Endothelial cell of umbilical vein (primary cell): ENCODE data around the gene NMD3. TPM values are rescaled to one million over a fixed set of nuclear protein-coding genes. Genes with fewer than 3 reads are reported as not detected.

Source experiments
- BruUV-seq: library from RNA; stranded (reverse); fragments of 400-500 nt; replicated peaks from 2 replicates; lab custom pipeline; 2021; lab: Mats Ljungman, UMichigan
- CTCF ChIA-PET: fragments of 300-600, 350-600 bp; sonication (Branson Sonifier 250); formaldehyde crosslinking; loops from one replicate; lab custom pipeline; 2021; ENCODE audit warnings: antibody characterized with exemption, inconsistent platforms; lab: Charles Lee
- POLR2A ChIA-PET: fragments of 300-600, 350-600 bp; sonication (Branson Sonifier 250); formaldehyde crosslinking; loops from one replicate; lab custom pipeline; 2021; ENCODE audit warnings: antibody characterized with exemption, inconsistent platforms; lab: Charles Lee
- DNase-seq: peaks from one replicate; pipeline ENCODE4 v3.0.0-alpha.2; 2011; ENCODE audit warnings: low read depth, low spot score
- FAIRE-seq: peaks from 2 replicates; lab custom pipeline; 2011; peaks lifted over from hg19 to GRCh38; lab: Jason Lieb, UNC
- H2AFZ ChIP-seq: 2 replicates; pipeline ENCODE4 v1.6.0; 2012; ENCODE audit warnings: low read depth, low read length, control low read depth, inconsistent platforms
- H3K27ac ChIP-seq: 2 replicates; pipeline ENCODE4 v1.5.1; 2011; ENCODE audit warnings: low read depth, mild to moderate bottlenecking, control low read depth, low read length, moderate library complexity; ENCODE audit not compliant: insufficient read depth
- H3K27me3 ChIP-seq, 2 experiments: 2 replicates each; pipeline versions ENCODE4 v1.6.0 to v1.6.1; 2011; ENCODE audit warnings: low read length in 2 of 2, mixed read lengths in 1 of 2; ENCODE audit not compliant: control insufficient read depth in 2 of 2, insufficient read depth in 2 of 2
- H3K36me3 ChIP-seq, 2 experiments: 2 replicates in 1 of 2; 3 replicates in 1 of 2; pipeline ENCODE4 v1.5.1; 2011; ENCODE audit warnings: low read length in 2 of 2, mild to moderate bottlenecking in 1 of 2, moderate library complexity in 1 of 2; ENCODE audit not compliant: control insufficient read depth in 2 of 2, insufficient read depth in 2 of 2; ENCODE audit errors: extremely low read depth in 1 of 2
- H3K4me1 ChIP-seq: 3 replicates; pipeline ENCODE4 v1.5.1; 2011; ENCODE audit warnings: mild to moderate bottlenecking, low read length; ENCODE audit not compliant: control insufficient read depth, insufficient read depth; ENCODE audit errors: extremely low read depth
- H3K4me2 ChIP-seq: 2 replicates; pipeline ENCODE4 v1.6.1; 2011; ENCODE audit warnings: low read length, control low read depth, mixed read lengths; ENCODE audit not compliant: insufficient read depth
- H3K4me3 ChIP-seq, 3 experiments: fragments of 200-600 bp in 1 of 3; sonication (generic), shearing (Covaris generic) in 1 of 3; replicated peaks in 1 of 3; 2 replicates each; pipeline ENCODE4 v1.5.1; 2011 to 2016; ENCODE audit warnings: control low read depth in 3 of 3, low read length in 3 of 3, mild to moderate bottlenecking in 2 of 3, inconsistent platforms in 1 of 3, low read depth in 1 of 3, moderate library complexity in 1 of 3; ENCODE audit not compliant: insufficient read depth in 1 of 3
- H3K79me2 ChIP-seq: 2 replicates; pipeline ENCODE4 v1.6.0; 2012; ENCODE audit warnings: low read length, inconsistent platforms; ENCODE audit not compliant: control insufficient read depth, insufficient read depth
- H3K9ac ChIP-seq: replicated peaks from 2 replicates; pipeline ENCODE3; 2011; ENCODE audit warnings: low read length, control low read depth; ENCODE audit not compliant: insufficient read depth; ENCODE audit errors: extremely low read depth
- H3K9me1 ChIP-seq: replicated peaks from 3 replicates; pipeline ENCODE4 v1.6.0; 2011; ENCODE audit warnings: mild to moderate bottlenecking, low read length; ENCODE audit not compliant: control insufficient read depth, insufficient read depth; ENCODE audit errors: extremely low read depth
- H3K9me3 ChIP-seq: replicated peaks from 2 replicates; pipeline ENCODE4 v1.5.1; 2012; ENCODE audit warnings: low read length, inconsistent platforms; ENCODE audit not compliant: control insufficient read depth, insufficient read depth
- H4K20me1 ChIP-seq: replicated peaks from 2 replicates; pipeline ENCODE3; 2011; ENCODE audit warnings: mild to moderate bottlenecking, low read length; ENCODE audit not compliant: control insufficient read depth, insufficient read depth; ENCODE audit errors: extremely low read depth
- CTCF ChIP-seq, 2 donors: IDR thresholded peaks; 1 replicate in 1 of 2; 2 replicates in 1 of 2; pipeline ENCODE4 v1.5.1; 2011; ENCODE audit warnings: low read length in 2 of 2, mild to moderate bottlenecking in 2 of 2, moderate library complexity in 2 of 2, control low read depth in 1 of 2, inconsistent platforms in 1 of 2, low read depth in 1 of 2; ENCODE audit not compliant: insufficient read depth in 1 of 2; ENCODE audit errors: extremely low read depth in 1 of 2
- EZH2 ChIP-seq: IDR thresholded peaks from 2 replicates; pipeline ENCODE4 v1.6.1; 2012; ENCODE audit warnings: borderline replicate concordance, low read depth, mild to moderate bottlenecking, moderate library complexity, low read length, inconsistent platforms; ENCODE audit not compliant: severe bottlenecking
- FOS ChIP-seq: IDR thresholded peaks from 2 replicates; pipeline ENCODE4 v1.6.1; 2011; ENCODE audit warnings: mild to moderate bottlenecking, low read length, moderate library complexity, borderline replicate concordance; ENCODE audit not compliant: insufficient read depth
- GATA2 ChIP-seq: IDR thresholded peaks from 2 replicates; pipeline ENCODE4 v1.7.0; 2011; ENCODE audit warnings: low read depth, mild to moderate bottlenecking, moderate library complexity, mixed read lengths, low read length; ENCODE audit not compliant: insufficient read length, insufficient read depth
- JUN ChIP-seq: IDR thresholded peaks from 2 replicates; pipeline ENCODE4 v1.6.1; 2011; ENCODE audit warnings: borderline replicate concordance, low read depth; ENCODE audit not compliant: insufficient read length, insufficient read depth
- MAX ChIP-seq: IDR thresholded peaks from 2 replicates; pipeline ENCODE4 v1.6.1; 2011; ENCODE audit not compliant: insufficient read depth, insufficient read length
- MYC ChIP-seq: IDR thresholded peaks from one replicate; pipeline ENCODE4 v1.6.1; 2011; ENCODE audit warnings: mild to moderate bottlenecking, low read depth, low read length
- POLR2A ChIP-seq: IDR thresholded peaks from 2 replicates; pipeline ENCODE4 v1.6.1; 2012; ENCODE audit warnings: low read depth, mild to moderate bottlenecking, control low read depth, low read length
- POLR2AphosphoS5 ChIP-seq: IDR thresholded peaks from 2 replicates; pipeline ENCODE4 v1.6.1; 2012; ENCODE audit warnings: low read depth, mild to moderate bottlenecking, control low read depth, low read length, moderate library complexity; ENCODE audit not compliant: insufficient read depth
- dilution Hi-C: fragments of 300-500 bp; cut with MboI; formaldehyde crosslinking; loops from one replicate; pipeline ENCODE4 v1.15.0; 2019; ENCODE audit warnings: low sequenced_read_pairs; ENCODE audit not compliant: extremely low pct_ligation_motif_present
- intact Hi-C: fragments of 100-400 bp; cut with micrococcal nuclease; formaldehyde crosslinking; loops from one replicate; pipeline ENCODE4 v1.10.0; 2022
- polyA plus RNA-seq, 4 experiments: library from polyadenylated mRNA; depleted of rRNA in 3 of 4; stranded (reverse) in 3 of 4; unstranded in 1 of 4; fragments of >200 nt; gene quantifications; 2 replicates each; pipeline versions ENCODE4 v1.2.1 to v1.2.3, GENCODE V29; 2011 to 2012; ENCODE audit warnings: missing spikeins in 1 of 4
- total RNA-seq: library from RNA; stranded (reverse); gene quantifications from 2 replicates; pipeline ENCODE4 v1.2.3, GENCODE V29; 2021

Gene NMD3
- total and polyA plus RNA-seq, 2 donors (not counting 3 experiments of a cell fraction or from before 2014, with no cell fraction given): 14.2 to 53.8 TPM

GRCh38 chr3:161253711-161254110 is 32.6 kb downstream of the NMD3 start:
- ChIA-PET POLR2A (no interaction called here), CTCF (interaction anchor here (1.3 to 1.8 kb wide), 2 partner anchors 10 to 21 kb away, joined by 3 to 4 read pairs; no protein-coding TSS in a partner anchor)
- Histone ChIP-seq H3K4me1 (no peaks in the 10 kb centered on the region), H4K20me1 (no peaks in the 10 kb centered on the region), H3K36me3 (peaks cover 4 to 18% of the 10 kb centered on the region in 2 experiments), H3K4me2 (no peak overlapping the region), H3K4me3 (no peak overlapping the region), H3K9me1 (no peaks in the 10 kb centered on the region), H3K9ac (no peak overlapping the region), H2AFZ (no peak overlapping the region), H3K9me3 (no peaks in the 10 kb centered on the region), H3K79me2 (peaks cover 2% of the 10 kb centered on the region), H3K27ac (no peak overlapping the region), H3K27me3 (no peaks in the 10 kb centered on the region)
- TF ChIP-seq POLR2A (no peak), MYC (no peak), MAX (no peak), JUN (no peak), CTCF (IDR thresholded peaks at IDR 0.05; ENCODE audit: extremely low read depth in 1 of 2, insufficient read depth in 1 of 2, low read depth in 1 of 2, low read length in 2 of 2) (no peak), GATA2 (no peak), FOS (no peak), EZH2 (no peak), POLR2AphosphoS5 (no peak)
- dilution Hi-C loops (no loop called here), intact Hi-C loops (no loop called here)
- FAIRE-seq: no peak
- DNase-seq: peak; percentile 21
- BruUV-seq: no TSS peak
